IPS-18c (cell line): ENCODE measurements around the gene PLA2G4B.

ENCODE experiments used
- H3K4me3 ChIP-seq: 2 replicates; pipeline ENCODE4 v1.7.0; 2013; ENCODE audit warnings: low read depth, mild to moderate bottlenecking, low read length, moderate library complexity; ENCODE audit not compliant: insufficient read depth
- H3K9me3 ChIP-seq: one replicate; pipeline ENCODE4 v1.6.1; 2013; ENCODE audit warnings: mild to moderate bottlenecking, low read length, moderate library complexity; ENCODE audit not compliant: control insufficient read depth, insufficient read depth

Gene PLA2G4B

DNA sequence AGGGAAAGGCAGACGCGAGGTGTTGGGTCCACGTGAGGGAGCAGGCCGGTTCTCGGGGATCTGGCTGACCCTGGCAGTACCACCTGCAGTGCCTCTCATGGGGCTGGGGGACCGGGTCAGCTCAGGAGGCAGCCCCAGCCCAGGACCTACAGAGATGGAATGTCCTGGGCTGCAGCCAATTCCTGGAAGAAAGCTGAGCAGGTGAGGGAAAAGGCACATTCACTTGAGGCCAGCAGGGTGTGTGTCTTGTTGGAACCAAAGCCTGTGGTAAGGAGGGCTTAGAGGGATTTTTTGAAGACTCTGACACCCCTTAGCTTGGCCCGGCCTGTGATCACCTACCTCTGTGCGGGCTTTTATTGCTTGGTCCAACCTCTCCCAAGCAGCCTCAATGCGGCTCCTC, 15.8 kb downstream of the PLA2G4B start:
- H3K9me3 ChIP-seq: peaks cover 2% of the 10 kb centered on the region
- no peak overlapping the region for H3K4me3 ChIP-seq

DNA sequence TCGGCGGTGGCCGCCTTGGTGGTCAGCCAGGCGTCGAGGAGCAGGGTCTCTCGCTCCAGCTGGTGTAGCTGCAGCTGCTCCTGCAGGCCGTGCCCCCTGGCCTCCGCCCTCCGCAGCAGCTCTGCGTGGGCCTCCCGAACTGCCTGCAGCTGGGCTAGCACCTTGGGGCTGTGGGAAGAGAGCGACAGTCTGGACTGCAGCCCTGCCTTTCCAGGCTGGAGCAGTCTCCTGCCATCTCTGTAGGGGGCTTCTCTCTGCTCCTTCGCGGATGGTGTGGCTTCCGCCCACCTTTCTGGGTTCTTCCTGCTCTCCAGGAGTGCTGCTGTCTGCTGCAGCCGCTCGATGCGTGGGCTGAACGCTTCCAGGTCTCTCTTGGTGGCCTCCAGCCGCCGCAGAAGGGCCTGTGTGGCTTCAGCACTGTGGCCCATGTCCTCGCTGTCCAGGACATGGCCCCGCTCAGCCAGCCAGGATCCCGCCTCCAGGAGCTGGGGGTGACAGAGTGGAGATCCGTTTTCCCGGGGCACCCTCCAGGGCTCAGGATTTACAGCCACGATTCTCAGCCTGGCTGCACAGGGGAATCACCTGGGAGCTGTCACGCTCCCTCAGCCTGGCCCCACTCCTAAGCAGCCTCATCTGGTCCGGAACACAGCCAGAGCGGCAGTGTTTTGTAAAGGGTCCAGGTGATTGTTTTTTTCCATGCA, 16.8 kb downstream of the PLA2G4B start:
- Histone ChIP-seq H3K4me3 (no peak overlapping the region), H3K9me3 (peaks cover 2% of the 10 kb centered on the region)

DNA sequence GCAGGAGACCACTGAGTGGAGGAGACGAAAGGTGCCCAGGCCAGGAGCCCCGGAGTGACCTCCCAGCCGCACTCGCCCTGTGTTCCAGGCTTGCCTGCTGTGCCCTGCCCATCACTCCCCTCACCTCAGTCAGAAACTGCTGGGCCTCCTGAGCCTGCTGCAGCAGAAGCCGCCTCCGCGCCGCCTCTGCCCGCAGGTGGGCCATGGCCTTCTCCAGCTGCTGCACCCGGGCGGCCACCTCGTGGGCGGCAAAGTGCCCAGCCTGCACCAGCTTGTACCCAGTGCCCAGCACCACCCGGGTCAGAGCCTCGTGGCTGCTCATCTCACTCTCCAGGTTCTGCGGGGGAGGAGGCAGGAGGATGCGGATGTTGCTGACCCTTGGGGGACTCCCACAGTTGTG, 17.6 kb downstream of the PLA2G4B start:
- peaks cover 2% of the 10 kb centered on the region for H3K9me3 ChIP-seq

DNA sequence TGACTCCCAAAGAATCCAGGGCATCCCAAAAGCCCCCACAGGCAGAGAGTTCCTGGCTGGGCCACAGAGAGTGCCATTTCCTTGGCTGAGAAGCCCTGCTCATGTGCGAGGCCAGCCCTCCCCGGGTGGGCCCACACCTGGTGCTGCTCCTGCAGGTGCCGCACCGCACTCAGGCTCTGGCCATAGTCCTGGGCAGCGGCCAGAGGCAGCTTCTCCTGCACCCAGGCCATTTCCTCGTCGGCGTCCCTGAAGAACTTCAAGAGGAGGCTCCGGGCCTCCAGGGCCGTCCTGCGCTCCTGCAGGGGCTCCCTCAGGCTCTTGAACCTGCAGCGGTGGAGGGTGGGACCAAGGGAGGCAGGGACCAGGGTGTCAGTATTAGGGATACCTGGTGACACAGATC, 18.1 kb downstream of the PLA2G4B start:
- Histone ChIP-seq H3K4me3 (no peak overlapping the region), H3K9me3 (peaks cover 2% of the 10 kb centered on the region)

More for the DNA sequence above, 17.6 kb downstream of the PLA2G4B start:
- H3K4me3 ChIP-seq: no peak overlapping the region

DNA sequence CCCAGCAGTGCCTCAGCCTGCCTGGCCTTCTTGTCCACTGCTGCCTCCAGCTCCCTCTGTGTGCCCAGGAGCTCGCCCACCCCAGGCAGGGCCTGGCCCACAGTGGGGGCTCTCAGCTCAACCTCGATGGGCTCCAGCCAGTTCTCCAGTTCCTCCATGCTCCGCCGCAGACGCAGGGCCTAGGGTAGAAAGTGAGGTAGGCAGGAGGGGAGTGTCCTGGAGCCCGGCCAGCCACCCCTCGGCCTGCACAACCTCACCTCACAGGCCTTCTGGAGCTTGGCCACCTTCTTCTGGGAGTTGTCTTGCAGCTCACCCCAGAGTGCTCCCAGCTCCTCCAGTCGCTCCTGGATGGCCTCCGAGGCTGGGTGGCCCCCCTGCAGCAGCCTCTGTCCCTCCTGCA, 18.7 kb downstream of the PLA2G4B start:
- no peak overlapping the region for H3K4me3 ChIP-seq

DNA sequence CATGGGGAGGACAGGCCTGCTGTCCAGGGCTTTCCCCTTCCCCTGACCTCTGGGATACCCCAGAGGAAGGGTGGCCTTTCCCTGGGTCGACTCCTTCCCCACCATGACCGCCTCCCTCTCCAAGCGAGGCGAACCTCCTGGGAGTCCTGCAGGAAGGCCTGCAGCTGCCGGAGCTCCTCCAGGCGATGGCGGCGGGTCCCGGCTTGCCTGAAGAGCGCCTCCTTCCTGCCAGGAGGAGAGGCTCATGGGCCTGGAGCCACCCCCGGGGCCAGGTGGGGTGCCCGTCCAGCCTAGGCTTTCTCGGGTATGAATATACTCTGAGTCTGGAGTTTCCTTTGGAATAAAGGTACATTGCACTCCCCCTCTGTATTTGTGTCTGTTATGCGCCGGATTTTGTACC, 20.1 kb downstream of the PLA2G4B start:
- H3K9me3 ChIP-seq: peaks cover 2% of the 10 kb centered on the region
- no peak overlapping the region for H3K4me3 ChIP-seq

More for the DNA sequence above, 18.7 kb downstream of the PLA2G4B start:
- H3K9me3 ChIP-seq: peaks cover 2% of the 10 kb centered on the region

DNA sequence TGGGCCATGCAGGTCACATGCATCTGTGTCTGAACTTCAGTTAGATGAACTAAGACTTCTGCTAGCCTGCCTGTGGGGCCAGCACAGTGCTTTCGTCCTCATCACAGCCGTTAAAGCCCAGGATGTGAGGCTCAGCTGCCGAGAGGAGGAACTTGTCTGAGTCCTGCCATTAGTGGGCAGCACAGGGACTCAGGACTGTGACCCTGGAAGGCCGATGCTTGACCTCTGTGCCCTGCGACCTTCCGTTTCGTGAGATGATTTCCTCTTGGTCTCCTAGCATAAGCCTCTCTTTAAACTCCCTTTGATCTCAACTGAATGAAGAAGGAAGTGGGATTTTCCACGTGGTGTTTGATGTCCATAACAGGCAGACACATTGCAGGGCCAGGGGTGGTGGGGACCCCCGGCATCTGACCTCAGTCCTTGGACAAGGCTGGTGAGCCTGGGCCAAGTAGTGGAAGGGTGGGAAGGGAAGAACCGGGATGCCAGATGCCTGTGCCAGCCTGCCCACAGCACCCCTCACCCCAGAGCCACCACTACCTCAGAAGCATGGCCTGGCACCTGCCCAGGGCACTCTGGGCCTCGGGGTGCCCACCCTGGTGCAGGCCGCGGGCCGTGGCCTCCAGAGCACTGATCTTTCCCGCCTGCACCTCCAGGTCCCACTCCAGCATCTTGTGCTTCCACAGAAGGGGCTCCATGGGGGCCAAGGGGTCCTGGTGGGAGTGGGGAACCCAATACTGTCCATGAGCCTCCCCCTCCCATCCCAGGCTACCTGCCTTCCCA, 21.6 kb downstream of the PLA2G4B start:
- H3K4me3 ChIP-seq: no peak overlapping the region
- H3K9me3 ChIP-seq: peaks cover 1% of the 10 kb centered on the region

DNA sequence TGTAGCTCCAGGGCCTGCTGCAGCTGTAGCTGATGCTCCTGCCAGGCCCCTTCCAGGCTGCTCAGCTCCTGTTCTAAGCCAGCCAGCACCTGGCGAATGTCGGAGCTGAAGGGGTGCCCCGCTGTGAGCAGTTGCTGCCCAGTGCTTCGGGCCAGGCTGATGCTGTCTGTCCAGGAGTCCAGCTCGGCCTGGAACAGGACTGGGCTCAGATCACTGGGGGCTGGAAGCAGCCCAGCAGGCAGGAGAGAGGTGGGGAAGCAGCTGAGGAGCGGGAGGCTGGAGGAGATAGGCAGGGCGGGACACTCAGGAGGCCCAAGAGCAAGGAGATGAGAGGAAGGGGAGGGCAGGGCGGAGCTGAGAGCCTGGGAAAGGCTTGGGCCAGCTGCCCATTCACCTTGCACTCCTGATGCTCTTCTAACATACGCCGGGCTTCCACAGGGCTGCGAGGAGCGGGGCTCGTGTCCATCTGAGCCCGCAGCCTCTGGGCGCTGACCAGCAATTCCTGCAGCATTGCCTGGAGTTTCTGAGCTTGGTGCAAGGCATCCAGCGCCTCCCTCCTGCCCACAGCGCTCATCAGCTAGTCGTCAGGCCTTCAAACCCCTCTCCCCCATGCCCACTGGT, 23.2 kb downstream of the PLA2G4B start:
- Histone ChIP-seq H3K4me3 (no peak overlapping the region), H3K9me3 (peaks cover 2% of the 10 kb centered on the region)

DNA sequence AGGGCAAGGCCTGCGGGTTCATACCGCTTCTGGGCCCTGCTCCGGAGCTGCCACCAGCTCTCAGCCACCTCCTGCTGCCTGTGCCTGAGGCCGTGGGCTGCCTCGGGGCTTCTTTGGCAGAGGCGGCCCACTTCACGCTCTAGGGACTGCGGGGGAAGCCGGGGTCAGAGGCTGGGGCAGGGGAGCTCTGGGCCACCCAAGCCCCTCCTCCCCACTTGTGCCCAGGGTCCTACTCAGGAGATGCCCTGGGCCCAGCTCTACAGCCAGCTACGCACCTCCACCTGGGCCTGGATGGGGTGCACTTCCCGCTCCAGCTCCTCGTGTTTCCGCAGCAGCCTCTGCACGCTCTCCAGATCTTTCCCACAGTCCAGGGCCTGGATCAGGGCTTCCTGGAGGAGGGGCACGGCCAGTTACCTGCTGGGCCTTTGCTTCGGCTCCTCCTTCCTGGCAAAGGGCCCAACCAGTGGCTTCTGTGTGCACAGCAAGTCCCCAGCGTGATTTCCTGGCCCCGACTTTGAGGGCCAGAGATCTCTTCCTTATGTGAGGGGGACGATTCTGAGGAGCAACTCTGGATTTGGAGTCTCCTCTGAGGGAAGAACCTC, 24.0 kb downstream of the PLA2G4B start:
- Histone ChIP-seq H3K9me3 (peaks cover 2% of the 10 kb centered on the region), H3K4me3 (no peak overlapping the region)

DNA sequence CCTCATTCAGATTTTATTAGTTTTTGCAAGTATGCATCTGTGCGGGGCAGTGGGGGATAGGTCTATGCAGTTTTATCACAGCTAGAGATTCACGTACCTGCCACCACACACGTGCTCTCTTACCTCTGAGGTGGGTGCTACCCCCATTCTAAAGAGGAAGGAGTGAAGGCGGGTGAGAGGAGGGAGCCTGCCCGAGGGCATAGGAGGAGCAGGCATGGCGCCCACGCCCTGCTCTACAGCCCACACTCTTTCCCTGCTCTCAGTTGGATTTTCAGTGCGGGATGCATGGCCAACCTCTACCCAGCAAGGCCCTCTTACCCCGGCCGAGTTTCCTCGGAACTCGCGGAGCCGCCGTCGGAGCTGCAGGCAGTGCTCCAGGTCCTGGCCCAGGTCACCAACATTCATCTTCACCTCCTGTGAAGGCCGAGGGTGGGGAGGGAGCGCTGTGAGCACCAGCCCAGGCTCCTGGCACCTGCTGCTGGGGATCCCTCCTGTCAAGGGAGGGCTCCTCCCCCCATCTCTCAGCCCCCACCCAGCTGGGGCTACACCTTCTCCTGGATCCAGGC, 26.9 kb downstream of the PLA2G4B start:
- Histone ChIP-seq H3K9me3 (peaks cover 2% of the 10 kb centered on the region), H3K4me3 (no peak overlapping the region)

DNA sequence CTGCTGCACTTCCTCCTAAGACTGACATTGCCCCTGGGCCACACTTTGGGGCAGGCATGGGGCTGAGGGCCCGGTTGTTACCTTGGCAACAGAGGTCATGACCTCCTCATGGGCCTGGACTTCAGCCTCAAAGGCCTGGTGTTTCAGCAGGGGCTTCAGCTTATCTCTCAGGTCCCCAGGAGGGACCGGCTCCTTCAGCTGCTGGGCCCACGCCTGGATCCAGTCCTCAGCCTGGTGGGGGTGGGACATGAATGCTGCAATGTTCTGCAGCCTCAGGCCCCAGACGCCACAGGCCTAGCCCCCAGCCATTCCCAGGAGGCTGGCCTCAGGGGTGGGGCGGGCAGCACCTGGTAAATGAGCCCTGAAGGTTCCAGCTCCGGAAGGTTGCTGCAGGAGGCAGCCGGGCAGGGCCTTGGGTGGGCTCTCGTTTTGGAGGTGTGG, 27.6 kb downstream of the PLA2G4B start:
- Histone ChIP-seq H3K9me3 (peaks cover 2% of the 10 kb centered on the region), H3K4me3 (no peak overlapping the region)

DNA sequence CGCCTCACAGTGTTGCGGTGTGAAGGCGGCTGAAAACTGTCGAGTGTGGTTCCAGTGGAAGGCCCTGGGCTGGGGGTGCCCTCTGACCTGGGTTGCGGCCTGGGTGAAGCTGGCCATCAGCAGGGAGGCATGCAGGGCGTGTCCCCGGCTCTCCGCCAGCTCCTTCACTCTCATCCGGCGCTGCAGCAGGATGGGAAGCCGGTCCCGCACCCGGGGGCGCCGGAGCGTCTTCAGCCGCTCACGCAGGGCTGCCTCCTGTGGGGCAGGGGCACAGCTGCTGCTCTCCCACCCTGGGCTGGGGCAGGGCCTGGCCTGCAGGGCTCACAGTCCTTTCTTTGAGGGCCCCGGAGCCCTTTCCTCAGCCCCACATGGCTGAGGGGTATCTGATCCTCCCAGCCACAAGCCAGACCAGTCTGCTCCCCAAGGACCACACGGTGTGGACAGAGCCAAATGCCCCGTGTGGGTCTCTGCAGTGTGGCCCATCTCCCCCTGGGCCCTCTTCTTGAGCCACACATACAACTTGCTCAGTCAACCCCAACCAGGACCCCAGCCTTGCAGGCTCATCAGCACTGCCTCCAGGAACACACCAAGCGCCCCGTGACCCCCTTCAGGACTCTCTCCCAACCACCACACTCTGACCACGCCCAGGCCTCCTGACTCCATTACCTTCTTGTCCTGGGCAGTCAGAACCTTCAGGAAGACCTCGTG, 28.4 kb downstream of the PLA2G4B start:
- H3K9me3 ChIP-seq: peaks cover 2% of the 10 kb centered on the region
- no peak overlapping the region for H3K4me3 ChIP-seq

DNA sequence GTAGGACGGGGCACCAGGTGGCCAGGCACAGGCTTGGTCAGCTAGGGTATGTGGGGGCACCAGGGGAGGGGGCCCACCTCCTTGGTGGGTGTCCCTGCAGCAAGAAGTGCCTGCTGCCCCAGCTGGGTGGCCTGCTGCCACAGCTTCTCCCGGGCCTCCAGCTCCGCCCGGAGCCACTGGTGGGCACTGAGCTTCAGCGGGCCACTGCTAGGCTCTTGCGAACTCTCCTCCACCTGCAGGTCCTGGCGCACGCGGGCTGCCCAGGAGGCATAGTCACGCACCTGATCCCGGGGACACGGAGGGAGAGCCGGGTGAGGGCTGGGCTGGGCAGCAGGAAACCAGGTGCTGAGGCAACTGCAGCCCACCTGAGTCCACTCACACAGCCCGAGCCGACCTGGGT, 29.7 kb downstream of the PLA2G4B start:
- Histone ChIP-seq H3K9me3 (peaks cover 2% of the 10 kb centered on the region), H3K4me3 (no peak overlapping the region)

DNA sequence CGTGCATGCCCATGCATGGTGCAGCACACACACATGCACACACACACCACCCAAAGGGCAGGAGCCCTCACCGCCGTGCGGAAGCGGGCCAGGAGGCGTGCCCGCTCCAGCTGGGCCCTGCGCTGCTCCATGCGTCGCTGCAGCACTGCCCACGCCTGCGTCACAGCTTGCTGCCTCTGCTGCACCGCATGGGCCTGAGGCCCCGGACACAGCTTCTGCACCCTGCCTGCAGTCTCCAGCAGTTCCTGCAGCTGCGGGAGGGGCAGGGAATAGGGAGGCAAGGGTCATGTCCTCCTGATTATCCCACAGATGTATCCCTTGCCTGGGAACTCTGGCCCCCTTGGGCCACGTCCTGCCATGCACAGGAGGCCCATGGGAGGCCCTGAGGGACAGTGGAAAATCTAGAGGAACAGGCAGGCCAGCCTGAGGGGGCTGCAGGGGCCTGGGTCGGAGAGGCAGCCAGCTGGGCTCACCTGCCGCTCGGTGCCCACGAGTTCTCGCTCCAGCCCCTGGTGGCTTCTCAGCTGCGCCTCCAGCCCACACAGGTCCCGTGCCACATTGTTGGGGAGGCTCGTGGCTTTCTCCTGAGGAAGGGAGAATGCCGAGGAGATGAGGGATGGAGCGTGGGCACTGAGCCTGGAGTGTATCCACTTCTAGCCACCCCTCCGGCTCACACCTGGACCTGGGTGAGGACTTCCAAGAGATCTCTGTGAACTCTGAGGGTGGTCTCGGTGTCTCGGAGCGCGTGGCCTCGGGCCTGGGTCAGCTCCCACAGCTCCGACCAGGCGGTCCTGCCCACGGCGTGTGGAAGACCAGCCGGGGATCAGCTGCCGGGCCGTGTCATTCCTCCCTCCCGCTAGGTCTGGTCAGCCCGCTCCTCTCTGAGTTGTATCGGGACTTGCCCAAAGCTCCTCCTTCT, 31.4 kb downstream of the PLA2G4B start:
- peaks cover 2% of the 10 kb centered on the region for H3K9me3 ChIP-seq
- H3K4me3 ChIP-seq: no peak overlapping the region

DNA sequence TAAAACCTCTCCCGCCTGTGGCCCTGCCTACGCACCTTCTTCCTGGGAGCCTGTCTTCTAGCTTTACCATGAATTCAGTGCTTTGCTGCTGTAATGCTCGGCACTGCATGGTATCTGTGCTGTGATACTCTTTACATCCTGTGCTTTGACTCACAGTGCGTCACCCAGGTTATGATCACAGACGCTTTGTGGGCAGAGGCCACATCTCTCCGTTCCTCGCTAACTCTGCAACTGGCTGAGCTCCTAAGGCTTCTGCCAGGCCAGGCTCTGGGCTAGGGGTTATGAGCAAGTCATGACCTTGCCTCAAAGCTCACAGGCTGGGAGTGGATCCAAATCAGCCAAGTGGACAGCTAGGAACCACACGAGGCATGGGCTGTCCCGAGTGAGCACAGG, 32.0 kb downstream of the PLA2G4B start:
- peaks cover 2% of the 10 kb centered on the region for H3K9me3 ChIP-seq
- no peak overlapping the region for H3K4me3 ChIP-seq
